NCI-H2029 treated with DMSO at 0.1 percent for 48 hours (cell line): ENCODE data around the gene GCAT.

Source experiments
- DNase-seq: peaks from one replicate; lab custom pipeline; 2025; lab: John Stamatoyannopoulos, UW

GCAT gene

GRCh38 chr22:37842015-37842793 lies 34.5 kb downstream of the GCAT start:
- DNase-seq, result no peak

- DNase-seq, result no peak
Measured at GRCh38 chr22:37843741-37844089, 36.0 kb downstream of the GCAT start.

GRCh38 chr22:37844904-37845329 lies 37.2 kb downstream of the GCAT start:
- no peak for DNase-seq

- no peak for DNase-seq
Measured at GRCh38 chr22:37846433-37846832, 38.7 kb downstream of the GCAT start.

- DNase-seq, result no peak
Measured at GRCh38 chr22:37848587-37849088, 40.9 kb downstream of the GCAT start.

- peak; percentile 35 for DNase-seq
Measured at GRCh38 chr22:37849089-37849751, 41.5 kb downstream of the GCAT start, which contains the start of gene EIF3L. EIF3L (plus strand) TSS chr22:37849419; CDS start chr22:37849450, 31 bp downstream.

GRCh38 chr22:37850801-37851200 lies 43.1 kb downstream of the GCAT start:
- no peak for DNase-seq

- no peak for DNase-seq
Measured at GRCh38 chr22:37852418-37852817, 44.7 kb downstream of the GCAT start.

GRCh38 chr22:37854946-37855345 lies 47.2 kb downstream of the GCAT start:
- no peak for DNase-seq

- DNase-seq, result no peak
Measured at GRCh38 chr22:37855462-37855861, 47.7 kb downstream of the GCAT start.

GRCh38 chr22:37860796-37861421 lies 53.2 kb downstream of the GCAT start:
- no peak for DNase-seq

GRCh38 chr22:37862570-37863325 lies 55.0 kb downstream of the GCAT start:
- DNase-seq, result no peak

- no peak for DNase-seq
Measured at GRCh38 chr22:37865510-37865909, 57.8 kb downstream of the GCAT start.
